GM21515 (cell line): ENCODE data around the gene DHX58.

Experiments used
- ATAC-seq: cut with Tn5 transposase; IDR thresholded peaks from one replicate; pipeline ENCODE4 v1.9.1; 2021; ENCODE audit not compliant: unreplicated experiment

Gene DHX58

DNA sequence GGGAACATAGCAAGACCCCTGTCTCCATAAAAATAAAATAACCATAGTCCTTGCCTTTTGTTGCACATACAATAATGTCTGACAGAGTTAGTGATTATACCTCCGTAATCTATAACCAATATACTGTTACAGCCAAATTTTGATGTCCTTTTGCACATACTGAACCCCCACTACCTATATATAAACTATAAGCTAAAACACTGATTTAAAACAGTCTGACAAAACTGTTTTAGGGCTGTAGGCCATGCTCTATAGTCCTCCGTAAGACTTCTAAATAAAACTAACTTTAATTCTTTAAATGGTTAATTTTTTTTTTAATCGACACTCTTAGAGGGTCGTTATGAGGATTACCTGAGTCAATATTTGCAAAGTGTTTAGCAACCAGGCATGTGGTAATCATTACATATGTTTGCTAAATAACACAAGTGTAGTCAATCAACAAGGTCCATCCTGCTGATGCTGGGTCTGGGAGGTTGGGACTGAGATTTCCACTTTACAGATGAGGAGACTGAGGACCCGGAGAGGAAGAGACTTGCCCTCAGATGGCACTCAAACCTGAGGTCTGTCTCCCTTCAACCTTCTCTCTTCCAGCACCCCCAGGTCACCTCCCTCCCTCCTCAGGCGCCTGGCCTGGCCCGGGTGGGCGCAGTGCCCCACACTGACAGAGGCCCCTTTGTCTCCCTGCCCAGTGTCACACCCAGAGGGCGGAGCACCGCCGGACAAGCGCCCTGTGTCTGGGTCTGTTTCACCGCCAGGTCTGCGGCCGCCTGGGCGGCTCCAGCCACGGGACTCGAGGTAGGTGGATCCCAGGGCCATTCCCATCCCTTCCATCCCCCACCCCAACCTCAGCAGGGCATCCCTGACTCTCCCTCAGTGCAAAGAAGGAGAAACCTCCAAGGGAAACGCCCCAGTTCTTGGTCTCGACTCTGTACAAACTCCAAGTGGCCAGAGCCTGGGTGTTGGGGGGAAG is 24.5 kb downstream of the DHX58 start:
- ATAC-seq, result no peak

DNA sequence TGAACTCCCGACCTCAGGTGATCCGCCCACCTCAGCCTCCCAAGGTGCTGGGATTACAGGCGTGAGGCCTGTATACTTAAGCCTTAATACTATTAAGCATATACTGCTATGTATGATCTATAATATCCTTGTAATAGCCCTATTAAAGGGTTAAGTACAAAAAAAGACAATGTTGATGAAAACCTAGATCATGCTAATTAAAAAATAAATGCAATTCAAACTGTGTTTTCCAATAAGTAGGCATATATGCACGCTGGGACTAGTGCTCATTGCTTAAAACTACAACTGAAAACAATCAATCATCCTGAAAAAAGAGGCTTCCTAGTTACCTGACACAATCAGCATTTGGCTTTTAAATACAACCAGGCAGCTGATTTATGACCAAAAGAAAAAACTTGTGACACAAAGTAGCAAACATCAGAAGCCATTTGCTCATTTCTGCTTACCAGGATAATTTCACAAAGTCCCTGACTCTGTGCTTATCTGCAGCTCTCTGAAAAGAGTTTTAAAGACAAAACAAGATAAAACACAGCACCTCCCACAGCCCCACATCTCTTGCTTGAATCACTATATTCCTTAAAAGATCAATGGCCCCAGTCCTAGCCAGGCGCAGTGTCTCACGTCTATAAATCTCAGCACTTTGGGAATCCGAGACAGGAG is 25.3 kb downstream of the DHX58 start:
- ATAC-seq, result no peak

DNA sequence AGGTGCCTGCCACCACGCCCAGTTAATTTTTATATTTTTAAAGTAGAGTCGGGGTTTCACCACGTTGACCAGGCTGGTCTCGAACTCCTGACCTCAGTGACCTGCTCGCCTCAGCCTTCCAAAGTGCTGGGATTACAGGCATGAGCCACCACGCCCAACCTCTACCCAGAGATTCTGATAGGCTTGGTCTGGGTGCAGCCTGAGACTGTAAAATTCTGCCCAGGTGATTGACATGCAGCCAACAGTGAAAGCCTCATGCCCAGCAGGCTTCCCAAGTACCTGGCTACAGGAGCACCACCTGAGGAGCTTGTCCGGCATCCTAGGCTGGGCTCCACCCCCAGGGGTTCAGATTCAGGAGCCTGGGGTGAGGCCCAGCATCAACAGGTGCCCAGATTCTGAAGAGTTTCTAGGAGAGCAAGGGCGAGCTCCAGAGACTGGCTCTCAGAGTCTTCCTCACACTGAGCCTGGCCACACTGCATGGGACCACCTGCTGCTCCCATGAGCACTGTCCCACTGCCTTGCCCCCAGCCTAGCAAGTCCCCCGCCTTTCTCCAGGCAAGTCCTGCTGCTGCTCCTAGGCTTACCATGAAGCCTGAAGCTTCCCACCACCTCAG is 30.9 kb downstream of the DHX58 start:
- no peak for ATAC-seq

DNA sequence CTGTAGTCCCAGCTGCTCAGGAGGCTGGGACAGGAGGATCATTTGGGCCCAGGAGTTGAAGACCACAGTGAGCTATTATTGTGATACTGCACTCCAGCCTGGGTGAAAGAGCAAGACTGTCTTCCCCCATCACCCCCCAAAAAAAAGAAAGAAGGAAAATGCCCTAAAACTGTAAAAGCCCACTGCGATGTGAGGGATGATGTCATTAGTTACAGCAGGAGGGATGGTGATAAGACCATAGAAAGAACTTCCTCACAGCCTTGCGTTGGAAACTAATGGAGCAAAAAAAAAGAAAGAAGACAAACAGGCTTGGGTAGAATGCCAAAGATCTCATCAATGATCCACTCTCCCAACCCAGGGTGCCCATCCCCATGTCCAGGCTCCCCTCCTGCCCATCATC is 33.0 kb downstream of the DHX58 start:
- ATAC-seq, result no peak

DNA sequence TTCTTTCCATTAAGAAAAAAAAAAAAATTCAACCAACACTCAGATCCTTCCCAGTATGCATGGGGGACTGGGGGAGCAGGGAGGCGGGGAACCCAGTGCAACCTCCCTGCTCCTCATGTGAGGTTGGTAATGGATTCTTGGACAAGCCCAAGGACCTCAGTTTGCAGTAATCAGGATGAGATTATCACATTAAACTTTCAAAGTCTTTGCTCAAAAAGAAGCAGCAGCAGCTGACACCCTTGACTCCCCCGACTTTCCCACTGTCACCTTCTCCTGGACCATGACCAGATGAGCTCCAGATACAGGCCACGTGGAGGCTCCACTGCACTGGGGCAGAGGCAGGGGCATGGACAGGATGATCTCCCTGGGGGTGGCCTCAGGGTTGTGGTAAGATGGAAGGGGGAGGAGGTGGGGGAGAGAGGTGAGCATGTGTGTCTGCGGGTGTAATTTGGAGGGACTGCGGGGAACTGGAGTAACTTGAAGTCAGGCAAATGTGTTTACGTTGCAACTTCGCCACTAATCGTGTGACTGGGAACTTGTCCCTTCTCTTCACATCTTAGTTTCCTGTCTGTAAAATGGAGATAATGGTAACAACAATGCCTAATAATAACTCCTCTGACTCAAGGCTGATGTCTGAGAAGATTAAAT is 34.0 kb downstream of the DHX58 start:
- no peak for ATAC-seq

DNA sequence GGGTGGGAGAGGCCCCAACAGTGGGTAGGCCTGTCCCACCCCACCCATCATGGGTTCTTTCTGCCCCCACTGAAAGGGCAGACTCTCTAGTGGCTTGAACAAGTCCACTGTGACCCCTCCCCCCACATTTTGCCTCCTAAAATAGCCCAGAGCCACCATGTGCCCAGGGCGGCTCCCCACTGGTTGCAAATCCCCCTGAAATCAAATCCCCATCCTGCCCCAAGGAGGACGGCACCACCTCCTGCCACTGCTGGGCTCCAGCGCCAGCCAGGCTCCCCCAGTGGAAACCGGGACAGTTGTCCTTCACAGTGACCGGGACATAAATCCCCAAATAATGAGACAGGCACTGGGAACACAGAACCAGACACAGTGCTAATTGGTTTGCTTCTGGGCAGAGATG is 34.8 kb downstream of the DHX58 start:
- no peak for ATAC-seq

DNA sequence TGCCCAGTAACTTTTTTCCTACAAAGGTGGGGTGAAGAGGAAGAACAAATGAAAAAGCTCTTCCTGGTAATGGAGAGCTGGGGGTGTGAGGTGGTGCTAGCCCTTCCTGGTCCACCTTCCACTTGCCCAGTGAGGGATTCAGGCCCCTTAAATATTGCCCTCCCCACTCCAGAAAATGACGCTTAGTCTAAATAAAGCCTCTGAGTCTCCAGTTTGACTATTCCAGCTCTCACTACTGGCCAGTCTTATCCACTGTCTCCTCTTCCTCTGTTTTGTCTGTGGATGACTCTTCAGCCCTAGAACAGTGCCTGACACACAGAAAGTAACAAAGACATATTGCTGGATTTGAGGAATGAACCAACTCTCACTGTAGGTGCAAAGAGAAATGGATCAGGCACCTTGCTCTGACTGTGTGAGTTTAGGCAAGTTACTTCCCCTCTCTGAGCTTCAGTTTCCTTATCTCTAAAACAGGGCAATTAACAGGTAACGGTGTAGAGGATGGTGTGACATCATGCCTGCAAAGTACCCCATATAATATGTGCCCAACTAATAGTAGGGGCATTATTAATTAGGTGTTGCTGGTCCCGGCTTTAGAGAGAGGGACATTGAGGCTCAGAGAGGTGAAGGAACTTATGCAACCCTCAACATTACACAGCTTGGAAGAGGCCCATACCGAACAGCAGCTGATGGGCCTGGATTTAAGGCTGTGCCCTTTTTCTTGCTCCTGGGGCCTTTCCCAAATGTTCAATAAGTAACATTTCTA is 35.5 kb downstream of the DHX58 start:
- ATAC-seq, result no peak

DNA sequence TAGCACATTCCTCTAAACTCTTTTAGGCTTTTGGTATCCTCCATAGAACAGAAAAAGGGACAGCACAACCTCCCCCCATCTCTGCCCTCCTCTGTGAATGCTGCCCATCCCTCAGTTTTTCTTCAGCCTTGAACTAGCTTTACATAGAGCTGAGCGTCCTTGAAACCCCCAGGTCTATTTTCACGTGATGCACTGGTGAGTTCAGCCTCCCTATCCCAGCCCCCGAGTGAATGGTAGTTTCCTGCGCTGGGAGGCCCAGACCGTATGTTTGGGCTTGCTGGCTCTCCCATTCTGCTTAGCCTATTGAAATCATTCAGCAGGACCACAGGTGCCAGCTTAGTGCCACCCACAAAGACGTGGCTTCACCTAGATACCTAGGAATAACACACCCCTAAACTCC is 36.7 kb downstream of the DHX58 start:
- no peak for ATAC-seq

DNA sequence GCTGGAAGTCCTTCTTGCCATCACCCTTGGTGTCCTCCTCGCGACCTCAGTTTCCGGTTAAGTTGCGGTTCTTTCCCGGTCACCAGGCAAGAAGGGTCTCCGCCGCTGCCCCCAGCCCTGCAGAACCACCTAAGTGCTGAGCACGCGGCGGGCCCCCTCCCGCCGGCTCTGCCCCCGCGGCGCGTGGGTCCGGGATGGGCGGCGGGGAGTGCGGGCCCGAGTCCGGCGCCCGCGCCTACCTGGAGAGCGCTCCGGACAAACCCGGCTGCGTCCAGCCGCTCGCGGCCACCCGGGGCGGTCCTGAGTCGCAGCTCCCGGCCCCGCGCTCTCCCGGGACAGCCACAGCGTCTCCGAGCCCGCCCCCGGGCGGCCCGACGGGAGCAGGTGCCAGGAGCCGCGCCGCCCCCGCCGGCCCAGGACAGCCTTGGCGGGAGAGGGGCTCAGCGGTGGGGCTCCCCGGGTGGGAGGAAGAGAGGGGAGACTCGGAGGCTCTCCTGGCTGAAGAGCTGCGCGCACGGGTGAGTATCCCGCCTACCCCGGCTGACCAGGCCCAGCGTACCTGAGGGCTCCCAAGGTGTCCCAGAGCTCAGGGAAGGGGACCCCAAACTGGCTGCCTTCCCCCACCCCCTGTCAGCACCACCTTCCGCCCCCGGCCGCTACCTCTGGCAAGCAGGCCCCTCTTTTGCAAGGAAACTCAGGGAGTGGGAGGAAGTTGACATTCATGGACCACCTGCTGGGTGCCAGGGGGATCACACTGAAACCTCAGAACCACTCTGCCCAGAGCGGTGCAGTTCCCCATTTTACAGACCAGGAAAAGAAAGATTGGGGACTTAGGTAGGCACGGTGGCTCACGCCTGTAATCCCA is 40.0 kb downstream of the DHX58 start:
- no peak for ATAC-seq

DNA sequence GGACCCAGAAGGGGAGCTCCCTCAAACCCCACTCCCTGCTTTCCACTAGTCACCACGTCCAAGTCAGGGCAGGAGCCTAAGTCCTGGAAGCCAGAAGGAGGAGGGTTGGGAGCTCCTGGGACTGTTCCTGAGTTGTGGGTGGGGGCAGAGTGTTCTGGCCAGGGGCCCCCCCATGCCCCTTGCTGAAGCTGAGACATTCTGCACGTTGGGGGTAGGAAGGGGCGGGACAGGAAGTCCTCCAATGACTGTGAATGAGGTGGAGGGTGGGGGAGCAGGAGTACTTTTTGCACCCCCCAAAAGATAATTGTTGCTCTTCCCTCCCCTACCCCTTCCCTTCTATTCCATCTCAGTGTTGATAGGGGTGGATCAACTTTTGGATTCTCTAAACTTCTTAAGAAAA is 40.7 kb downstream of the DHX58 start:
- ATAC-seq, result no peak

DNA sequence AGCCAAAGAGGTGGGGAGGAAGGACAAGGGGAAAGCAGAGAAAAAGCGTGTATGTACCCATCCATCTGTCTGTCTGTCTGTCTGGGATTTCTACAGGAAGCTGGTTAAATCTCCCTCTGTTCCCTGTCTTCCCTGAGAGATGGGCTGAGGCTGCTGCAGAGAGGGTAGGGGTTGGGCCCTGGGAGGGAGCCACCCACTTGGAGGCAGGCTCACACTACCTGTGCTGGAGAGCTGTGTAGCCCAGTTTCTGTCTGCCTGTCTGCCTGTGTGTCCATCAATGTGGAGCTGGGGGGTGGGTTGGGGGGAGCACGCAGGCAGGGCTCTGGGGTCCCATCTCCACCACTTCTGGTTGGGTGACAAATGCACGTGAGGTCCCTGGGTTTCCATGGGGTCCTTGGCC is 43.5 kb downstream of the DHX58 start:
- no peak for ATAC-seq

DNA sequence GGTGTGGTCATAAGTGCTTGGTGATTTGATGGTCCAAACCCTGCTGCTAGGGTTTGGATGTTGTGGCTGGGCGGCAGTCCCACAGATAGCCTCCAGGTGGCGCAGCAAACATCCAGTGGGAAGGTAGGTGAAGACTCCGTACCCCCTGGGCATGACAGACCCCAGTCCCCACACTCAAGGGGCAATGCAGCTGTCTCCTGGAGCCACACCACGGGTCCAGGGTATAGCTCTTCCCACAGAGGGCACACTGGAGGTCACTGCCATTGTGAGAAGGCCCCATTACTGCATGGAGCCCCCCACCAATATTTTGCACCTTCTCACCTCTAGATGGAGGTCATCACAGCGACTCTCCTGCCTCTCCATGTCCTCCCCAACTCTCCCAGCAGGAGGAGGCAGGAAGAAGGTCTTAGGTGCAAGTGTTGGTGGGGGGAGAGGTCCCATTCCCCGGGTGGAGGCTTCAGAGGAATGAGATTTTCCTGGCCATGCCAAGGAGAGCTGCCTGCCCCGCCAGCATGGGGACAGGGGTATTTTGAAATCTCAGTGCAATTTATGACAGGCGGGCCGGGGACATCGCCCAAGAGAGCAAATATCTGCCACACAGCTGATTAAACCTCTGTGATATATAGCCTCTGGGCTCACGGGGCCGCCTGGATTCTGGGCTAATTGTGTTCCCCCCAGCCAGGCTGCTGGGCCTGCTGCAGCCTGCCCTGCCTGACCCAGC is 45.0 kb downstream of the DHX58 start:
- no peak for ATAC-seq

DNA sequence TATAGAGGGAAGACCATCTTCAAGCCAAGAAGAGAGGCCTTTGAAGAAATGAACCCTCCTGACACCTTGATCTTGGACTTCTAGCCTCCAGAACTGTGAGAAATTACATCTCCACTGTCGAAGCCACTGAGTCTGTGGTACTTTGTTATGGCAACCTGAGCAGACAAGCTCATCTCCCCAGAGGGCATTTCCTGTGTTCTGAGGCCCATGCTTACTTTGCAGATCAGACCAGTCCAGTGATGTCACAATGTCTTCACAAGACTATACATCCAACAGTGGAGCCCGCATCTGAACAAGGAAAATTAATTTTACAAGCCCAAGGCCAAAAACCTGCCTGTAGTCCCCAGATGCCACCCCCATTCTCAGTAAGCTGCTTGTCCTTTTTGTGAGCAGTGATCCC is 47.3 kb downstream of the DHX58 start:
- ATAC-seq, result no peak

DNA sequence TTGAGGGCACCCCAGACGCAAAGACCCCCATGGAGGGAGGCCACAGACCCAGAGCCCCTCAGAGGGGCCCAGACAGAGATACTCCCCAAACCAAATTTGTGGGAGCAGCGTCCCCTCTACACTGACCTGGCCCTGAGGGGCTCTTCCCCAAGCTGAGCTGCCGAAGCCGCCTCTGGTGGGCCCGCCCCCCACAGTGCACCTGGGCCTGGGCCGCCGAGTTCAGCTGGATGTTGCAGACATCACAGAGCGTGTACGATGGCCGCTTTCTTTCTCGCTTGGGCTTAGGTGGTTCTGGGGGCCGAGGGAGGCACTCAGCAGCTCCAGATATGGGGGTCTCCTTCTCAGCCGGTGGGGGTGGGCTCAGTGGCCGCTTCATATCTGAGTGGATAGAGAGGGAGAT is 49.8 kb downstream of the DHX58 start:
- ATAC-seq, result no peak

DNA sequence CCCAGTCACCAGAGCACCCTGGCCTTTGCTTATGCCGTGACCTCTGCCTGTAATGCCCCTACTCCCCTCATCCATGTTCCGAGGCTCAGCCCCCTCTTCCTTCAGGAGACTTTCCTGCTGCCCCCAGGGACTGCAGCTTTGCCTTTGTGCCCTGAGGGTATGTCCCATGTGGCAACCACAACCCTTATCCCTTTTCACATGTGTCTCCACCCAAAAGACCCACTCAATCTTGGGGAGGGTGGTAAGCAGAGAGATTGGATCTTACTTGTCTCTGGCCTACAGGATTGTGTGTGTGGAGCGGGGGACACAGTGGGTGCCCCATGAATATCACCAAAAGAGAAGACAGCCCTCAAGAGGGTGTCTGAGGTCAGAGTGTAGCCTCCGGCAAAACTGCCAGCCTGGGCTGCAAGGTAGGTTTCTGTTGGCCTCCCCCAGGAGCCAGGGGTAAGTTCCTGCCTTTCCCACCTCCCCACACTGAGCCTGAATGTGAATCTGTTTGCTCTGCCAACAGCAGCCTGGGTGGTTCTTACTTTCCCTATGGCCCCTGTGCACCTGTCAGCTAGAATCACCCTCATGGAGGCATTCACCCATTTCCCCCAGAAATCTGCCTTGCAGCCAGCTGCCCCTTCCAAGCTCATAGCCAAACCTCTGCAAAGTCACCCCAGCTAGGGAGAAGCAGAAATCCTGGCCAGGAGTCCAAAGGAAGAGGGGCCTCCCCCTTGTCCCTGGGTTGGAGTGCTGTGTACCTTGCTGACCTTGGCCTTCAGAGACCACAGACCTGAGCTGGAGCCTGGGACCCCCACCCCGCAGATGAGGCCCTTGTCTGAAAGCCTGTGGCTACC is 50.6 kb downstream of the DHX58 start:
- no peak for ATAC-seq

DNA sequence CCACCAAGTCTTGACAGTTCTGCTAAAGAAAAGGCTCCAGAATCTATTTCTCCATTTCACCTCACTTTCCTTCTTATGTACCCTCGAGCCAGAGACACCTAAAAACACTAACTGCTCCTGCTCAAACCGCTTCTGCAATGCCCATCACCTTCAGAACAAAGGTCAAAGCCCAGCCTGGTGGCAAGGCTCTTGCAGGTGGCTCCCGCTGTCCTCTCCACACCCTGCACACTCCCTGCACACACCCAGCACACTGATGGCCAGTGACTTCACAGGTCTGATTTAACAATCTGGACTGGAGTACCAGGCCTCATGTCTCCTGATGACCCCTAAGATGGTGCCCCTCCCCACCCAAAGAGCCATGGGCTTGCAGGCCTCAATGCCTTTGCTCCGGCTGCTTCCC is 52.3 kb downstream of the DHX58 start:
- ATAC-seq, result no peak

DNA sequence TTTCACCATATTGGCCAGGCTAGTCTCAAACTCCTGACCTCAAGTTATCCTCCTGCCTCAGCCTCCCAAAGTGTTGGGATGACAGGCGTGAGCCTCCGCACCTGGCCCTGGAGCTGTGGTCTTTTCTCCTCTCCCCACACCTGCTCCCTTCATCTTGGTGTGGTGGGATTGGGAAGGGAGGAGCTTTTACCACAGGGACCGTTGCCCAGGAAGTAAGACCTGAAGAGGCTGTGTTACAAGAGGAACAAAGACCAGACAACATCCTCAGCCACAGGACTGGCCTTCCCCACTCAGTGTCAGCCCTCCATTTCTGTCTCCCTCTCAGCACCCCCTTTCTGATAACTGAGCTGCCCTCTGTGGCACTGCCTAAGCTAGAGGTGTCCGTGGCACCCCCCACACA is 52.7 kb downstream of the DHX58 start:
- no peak for ATAC-seq

DNA sequence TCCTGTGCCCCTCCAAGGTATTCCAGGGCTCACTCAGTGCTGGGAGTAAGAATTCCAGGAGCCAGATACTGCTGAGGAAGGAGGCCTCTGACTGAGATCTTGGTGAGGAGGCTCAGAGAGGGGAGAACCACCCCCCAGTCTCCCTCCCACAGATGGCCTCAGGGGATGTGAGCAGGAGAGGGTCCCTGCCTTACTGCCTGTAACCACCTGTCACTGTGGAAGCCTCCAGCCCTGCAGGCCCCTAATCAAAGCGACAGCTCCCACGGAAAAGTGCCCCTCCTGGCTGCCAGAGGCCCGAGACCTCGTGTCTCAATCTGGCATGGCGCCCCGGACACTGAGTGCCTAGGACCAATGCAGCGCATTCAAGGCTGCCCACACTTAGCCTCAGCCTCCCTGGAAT is 54.5 kb downstream of the DHX58 start:
- no peak for ATAC-seq
